Amniotic epithelial cell (primary cell): Measurements from ENCODE around the gene S100A16.

Experiments used
- DNase-seq: peaks from one replicate; pipeline ENCODE4 v3.0.0-alpha.2; 2010; ENCODE audit warnings: low read depth

S100A16 gene

DNA sequence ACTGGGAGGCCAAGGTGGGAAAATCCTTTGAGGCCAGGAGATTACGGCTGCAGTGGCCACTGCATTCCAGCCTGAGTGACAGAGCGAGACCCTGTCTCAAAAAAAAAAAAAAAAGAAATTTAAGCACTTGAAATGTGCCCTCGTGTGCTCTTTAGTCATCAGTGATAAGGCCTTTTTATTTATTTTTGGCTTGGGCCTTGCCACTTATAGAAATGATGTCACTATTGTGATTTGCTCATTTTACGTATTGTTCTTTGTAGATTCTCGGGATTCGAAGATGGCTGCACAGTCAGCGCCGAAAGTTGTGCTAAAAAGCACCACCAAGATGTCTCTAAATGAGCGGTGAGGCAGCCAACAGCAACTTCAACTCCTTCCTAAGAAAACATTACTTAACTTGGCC is 23.4 kb upstream of the S100A16 start:
- no peak for DNase-seq

DNA sequence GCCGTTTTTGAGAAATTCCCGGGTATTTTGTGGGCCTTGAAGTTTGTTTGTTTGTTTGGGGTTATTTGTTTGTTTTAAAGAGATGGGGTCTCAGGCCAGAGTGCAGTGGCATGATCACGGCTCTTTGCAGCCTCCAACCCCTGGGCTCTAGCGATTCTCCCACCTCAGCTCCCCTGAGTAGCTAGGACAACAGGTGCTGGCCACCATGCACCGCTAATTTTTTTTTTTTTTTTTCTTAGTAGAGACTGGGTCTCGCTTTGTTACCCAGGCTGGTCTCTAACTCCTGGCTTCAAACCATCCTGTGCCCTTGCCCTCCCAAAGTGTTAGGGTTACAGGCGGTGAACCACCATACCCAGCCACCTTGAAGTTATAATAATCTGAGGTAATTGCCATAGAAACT is 22.9 kb upstream of the S100A16 start:
- no peak for DNase-seq

DNA sequence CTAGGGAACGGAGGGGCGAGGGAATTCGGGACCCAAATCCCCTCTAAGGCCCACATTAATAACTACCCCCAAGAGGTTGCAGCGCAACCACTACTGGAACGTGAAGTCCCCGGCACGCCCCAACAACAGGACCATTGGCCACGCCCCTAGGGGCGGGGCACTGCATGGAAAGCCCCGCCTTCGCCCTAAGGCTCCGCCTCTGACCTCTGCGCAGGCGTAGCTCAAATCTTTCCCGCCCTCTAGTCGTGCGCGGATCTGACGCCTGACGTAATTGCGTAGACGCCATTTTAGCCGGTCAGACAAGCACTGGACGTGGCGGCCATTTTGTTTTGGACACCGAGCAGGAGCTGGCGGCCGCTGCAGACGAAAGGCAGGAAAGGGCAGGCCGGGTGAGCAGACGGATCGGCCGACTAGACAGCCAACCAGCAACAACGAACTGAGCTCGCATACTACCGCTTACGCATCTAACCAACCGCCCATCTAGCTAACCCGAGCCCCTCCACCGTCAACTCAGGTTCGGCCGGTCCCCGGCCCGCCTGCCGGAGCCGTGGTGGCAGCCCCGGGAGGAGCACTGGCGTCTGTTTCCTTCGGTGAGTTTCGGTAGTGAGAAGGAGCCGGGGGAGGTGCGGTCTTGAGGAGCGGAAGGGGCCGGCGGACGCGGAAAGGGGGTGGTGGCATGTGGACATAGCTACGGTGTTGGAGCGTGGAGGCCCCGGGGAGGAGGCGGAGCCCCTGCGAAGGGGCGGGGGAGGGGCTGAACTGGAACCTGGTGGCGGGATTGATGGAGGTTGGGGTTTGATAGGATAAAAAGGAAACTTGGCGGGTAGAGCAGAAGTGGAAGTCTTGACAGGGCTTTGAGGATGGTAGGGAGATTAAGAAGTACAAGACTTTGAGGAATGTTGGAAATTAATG is 21.1 kb upstream of the S100A16 start, which contains the start of gene CHTOP:
CHTOP (plus strand) TSS at position 313 of the 912 bp plus-strand sequence. CDS start 2,523 bp downstream, outside the sequence.
- DNase-seq = peak; percentile 98

DNA sequence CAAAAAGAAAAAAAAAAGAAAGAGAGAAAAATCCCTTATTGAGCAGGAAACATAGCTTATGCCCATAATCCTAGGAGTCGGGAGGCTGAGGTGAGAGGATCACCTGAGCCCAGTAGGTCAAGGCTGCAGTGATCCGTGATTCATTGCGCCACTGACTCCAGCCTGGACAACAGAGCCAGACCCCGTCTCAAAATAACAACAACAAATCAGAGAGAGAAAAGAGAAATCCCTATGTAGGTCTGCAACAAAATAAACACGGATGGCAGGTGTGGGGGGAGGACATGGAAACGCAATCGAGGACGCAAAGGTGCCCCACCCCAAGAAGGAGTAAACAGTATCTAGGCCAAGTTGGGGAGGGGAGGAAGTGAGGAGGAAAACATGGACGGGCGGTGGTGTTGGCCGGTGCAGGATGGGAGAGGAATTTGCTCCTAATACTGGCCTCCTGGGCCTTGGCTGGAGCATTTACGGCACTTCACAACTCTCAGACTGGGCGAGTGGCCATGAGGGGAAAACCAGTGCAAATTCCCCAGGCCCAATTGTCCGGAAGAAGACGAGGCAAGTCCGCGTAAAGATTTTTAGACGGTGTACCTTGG is 20.3 kb upstream of the S100A16 start:
- no peak for DNase-seq

DNA sequence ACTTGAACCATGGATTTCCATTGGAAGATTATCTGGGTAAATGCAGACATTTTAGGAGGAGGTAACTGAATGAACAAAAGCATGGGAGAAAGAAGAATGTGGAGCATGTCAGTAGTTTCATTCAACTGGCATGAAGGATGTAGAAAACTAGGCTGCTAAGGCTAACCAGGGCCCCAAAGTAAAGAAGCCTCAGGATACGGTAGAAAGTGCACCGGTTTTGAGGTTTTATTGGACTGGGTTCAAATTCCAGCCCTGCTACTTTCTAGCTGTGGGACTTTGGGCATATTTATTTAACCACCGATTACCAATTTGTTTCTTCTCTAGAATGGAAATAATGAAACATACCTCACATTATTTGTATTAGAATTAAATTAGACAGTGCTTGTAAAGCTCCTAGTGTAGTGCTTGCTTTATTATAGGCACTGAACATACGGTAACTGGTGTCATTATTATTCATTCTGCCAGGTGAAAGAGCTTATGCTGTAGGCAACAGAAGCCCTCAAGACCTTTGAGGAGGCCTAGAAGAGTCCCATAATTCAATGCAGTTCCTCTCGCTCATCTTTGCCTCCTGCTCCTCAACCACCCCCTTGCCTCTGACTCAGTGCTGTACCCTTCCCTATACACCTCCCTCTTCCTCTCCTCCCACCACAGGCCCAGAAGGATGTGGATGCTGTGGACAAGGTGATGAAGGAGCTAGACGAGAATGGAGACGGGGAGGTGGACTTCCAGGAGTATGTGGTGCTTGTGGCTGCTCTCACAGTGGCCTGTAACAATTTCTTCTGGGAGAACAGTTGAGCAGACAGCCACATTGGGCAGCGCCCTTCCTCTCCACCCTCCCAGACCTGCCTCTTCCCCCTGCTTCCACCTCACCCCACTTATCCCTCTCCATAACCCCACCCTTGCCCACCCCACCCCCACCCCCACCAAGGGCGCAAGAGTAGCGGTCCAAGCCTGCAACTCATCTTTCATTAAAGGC is 18.4 kb upstream of the S100A16 start:
- no peak for DNase-seq

DNA sequence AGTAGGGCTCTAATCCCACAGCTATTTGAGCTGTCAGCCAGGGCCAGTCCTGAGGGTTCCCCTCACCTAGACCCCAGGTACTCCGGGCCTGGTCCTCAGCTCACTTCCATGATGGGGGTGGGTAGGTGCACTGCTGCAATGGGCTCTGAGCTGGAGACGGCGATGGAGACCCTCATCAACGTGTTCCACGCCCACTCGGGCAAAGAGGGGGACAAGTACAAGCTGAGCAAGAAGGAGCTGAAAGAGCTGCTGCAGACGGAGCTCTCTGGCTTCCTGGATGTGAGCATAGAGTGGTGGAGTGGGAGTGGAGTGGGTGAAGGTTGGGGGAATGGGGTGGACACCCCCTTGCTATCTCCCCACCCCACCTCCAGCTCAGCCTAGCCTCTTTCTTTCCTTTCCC is 17.4 kb upstream of the S100A16 start:
- no peak for DNase-seq

DNA sequence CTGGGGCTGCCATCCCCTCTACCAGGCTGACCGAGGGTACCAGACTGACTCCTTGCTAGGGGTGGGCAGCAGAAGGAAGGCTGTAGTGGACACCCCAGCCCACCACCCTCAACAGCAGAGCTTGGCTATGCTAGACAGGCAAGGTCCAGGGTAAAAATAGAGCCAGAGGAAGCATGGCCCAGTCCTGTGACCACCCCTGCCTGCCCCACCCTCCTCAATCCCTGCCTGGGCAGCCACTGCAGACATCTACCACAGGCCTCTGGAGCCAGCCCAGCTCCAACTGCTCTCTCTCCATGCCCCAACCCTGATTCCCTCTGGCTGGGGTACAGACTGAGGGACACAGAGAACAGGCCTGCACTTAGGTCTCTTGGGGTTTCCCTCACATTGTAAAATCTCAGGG is 17.0 kb upstream of the S100A16 start:
- no peak for DNase-seq

DNA sequence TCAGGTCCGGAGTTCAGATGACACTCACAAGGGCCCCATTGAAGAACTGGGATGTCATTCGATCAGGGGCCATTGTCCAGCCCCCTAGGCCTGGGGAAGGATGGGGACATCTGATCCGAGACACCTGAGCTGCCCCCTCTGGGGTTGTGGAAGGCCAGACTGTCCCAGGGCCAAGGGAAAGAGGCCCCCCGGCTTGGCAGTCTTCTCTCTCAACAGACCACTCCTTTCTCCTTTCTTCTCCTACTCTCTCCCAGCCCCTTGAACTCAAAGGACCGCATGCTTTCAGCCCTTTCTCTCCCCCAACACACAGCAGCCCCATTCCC is 16.4 kb upstream of the S100A16 start:
- no peak for DNase-seq

DNA sequence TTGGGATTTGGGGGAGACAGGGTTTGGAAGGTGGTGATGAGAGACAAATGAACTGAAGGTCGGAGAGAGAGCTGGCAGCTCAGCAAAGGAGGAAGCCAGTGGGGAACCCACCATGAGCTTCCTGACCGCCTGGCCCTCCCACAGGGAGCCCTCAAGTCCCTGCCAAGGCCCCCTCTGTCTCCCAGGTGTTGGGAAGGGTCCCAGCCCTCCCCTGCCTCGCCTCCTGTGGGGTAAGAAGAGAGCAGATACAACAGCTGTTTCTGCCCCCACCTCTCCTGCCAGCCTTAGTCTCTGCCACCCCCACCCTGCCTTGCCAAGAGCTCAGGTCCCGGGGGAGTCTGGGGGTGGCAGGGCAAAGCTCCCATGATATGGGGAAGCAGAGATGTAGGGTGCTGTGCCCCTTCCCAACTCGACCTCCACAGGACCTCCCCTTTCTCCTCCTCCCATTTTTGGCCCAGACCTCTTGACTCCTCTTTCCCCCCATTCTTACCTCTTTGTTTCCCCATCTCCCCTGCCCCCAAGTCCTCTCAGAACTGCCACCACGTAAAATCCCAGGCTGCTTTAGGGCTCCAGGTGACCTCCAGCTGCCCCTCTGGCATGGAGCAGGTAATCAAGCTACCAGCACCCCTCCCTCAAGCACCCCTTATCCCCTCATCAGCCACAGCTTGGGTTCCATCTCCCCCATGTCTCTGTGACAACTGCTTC is 15.9 kb upstream of the S100A16 start:
- no peak for DNase-seq

DNA sequence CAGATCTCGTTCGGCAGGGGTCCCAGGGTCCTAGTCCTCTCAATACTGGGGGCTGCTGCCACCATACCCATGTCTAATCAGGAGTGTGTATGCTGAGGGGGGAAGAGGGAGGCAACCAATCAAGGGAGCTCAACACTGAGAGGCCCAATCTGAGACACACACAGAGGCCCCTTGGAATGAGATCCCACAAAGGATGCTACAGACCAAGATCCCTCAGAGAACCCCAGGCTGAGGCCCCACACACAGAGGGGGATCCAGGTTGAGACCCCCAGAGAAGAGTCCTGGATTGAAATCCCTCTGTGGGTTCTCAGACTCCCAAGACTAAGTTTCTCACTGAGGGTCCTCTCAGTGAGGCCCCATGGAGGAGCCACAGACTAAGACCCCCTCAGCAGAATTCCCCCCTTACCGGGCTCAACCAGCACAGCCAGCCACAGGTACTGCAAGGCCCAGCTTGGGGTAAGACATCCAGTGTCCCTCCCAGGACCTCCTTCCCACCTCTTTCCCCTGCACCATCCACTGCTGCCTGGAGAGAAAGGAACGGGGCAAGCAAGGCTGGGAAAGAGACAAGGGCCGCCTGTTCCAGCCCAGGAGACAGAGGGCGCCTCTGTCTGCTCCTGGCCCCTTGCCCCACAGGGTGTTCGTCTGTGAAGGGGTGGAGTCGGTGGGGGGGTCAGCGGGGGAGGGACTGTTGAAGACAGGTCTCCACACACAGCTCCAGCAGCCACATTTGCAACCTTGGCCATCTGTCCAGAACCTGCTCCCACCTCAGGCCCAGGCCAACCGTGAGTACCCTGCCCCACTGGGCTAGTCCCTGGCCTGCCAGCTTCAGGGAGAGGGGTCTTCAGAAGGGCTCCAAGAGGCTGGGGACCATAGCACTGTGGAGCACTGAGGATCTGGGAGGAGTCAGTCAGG is 15.0 kb upstream of the S100A16 start, which contains the start of gene S100A1:
S100A1 (plus strand) TSS at position 720 of the 912 bp plus-strand sequence. CDS start 2,088 bp downstream, outside the sequence.
- DNase-seq = no peak

DNA sequence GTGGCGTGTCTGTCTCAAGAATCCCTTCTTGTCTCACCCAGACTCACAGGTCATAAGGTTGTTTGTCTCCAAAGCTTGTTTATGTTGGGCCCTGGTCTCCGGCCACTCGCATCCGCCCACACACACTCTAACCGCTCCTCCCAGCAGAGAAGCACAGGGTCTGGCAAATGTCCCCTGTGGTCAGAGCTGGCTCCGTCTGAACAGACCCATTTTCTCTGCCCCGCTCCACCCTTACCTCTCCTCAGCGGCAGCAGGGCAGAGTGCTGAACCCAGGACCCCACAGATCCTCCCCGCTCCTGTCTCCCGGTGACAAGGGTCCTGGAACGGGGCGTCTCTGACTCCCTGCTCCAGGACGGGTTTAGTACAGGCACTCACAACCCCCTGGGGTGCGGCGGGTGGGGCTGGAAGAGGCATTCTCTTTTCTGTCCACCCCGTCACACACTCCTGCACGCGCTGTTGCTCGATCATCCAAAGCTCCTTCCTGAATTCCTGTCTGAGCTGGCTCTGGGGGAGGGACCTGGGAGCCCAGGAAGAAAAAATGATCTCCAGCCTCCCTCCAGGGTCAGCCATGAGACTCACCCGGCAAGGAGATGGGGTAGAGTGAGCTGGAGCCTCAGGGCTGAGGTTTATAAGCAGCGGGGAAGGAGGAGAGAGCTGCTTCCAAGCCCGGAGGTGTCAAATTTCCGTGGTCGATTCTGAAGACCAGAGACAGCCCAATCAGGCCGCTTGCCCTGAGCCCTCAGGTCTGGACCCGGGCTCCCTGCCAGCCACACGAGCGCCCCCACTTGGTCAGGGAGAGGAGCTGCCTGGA is 14.2 kb upstream of the S100A16 start, which contains the start of gene S100A13:
S100A13 (minus strand) TSS at position 602 of the 811 bp plus-strand sequence. CDS start 1,033 bp downstream, outside the sequence.
- peak; percentile 96 for DNase-seq

DNA sequence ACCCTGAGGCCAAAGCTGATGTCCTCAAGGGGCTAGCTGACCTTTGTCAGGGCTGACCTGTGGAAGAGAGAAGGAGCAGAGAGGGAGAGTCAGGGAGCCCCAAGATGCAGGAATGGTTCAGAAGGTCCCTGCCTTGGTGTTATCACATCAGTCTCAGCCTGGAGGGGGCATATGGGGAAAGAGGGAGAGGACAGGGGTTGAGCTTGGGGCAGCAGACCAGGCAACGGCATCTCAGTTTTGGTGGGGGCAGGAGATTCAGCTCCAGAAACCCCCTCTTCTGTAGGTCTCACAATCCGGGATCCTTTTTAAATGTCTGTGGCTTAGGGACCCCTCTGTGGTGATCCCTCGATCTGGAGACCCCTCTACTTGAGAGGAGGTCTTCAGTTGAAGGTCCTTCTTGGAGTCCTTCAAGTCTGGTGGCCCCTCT is 13.6 kb upstream of the S100A16 start:
- DNase-seq = no peak

DNA sequence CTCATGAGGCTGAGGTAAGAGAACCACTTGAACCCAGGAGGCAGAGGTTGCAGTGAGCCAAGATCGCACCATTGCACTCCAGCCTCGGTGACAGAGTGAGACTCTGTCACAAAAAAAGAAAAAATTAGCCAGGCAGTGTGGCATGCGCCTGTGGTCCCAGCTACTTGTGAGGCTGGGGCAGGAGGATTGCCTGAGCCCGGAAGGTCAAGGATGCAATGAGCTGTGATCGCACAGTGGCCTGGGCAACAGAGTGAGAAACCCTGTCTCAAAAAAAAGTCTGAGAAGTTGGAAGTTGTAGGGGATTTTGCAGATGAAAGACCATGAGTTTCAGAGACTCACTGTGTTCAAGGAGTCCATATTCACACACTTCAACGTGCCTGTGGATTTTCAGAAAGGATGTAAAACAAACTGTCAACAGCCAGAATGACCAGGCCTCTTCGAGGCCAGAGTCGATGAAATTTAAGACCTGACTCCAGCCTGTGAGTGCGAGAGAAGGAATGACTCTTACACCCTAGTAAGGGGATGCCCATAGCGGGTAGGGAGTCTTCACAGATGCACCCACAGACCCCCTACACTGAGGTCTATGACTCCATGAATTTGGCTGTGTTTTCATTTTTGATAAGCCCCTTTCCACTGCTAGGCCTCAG is 12.2 kb upstream of the S100A16 start:
- DNase-seq = peak; percentile 26

DNA sequence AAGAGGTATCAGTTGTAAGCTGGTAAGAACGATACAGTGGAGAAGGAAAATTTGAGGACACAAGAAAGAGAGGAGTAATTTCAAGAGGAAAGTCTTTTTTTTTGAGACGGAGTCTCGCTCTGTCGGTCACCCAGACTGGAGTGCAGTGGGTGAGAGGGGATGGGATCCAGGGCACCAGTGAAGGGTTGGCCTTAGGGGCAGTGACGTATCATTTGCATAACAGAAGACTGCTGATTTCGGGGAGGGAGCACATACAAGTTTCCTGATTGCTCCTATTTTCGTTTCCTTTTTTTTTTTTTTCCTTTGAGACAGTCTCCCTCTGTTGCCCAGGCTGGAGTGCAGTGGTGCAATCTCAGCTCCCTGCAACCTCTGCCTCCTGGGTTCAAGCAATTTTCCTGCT is 10.2 kb upstream of the S100A16 start:
- DNase-seq = no peak

DNA sequence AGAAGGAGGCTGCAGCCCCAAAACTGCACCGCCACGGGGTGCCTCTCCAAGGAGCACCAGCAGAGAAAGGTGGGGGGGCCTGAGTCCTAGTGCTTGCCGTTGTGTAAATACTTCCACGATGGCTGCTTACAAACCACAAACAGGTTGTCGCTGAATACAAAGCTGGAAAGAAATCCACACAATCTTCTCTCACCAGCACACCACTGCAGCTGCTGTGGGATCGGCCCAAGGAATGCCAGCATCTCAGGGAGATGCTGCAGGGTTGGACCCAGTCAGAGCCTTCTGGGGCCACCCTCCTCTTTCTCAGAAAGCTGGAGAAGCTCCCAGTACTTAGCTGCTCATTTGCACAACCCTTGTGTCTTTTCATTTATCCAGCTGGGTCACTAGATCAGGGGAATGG is 6.2 kb upstream of the S100A16 start:
- DNase-seq = no peak

DNA sequence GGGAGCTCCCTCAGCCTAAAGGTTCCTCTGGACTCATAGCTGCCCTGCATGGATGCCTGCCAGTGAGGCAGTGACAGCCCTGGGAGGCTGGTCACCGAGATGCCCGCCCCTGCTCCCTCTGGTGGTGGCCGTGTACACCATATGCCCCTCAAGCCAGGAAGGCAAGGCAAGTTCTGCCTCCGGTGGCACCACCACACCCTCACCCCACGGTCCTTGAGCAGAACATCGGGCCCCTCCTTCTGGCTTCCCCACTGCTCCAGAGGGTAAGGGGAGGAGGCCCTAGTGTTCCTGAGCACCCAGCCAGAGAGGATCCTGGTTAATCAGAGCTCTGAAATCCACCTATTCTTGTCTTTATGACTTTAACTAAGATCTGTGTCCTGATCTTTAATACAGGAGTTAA is 4.7 kb upstream of the S100A16 start:
- DNase-seq = no peak

DNA sequence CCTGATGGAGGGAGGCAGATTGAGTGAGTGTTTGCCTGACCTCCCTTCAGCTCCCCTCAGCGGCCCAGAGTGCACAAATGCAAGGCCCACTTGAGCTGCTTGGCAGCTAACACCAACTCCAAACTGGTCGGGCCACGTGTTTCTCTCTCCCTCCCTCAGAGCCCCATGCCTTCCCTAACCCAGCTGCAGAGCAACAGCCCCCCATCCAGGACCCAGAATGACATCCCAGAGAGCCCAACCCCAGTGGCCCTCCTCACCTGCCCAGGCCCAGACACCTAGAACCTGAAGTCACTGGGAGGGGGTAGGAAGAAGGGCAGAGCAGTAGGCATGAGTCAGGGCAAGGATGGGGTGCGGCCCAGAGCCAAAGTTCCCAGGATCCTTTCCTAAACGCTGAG is 4.0 kb upstream of the S100A16 start:
- no peak for DNase-seq

DNA sequence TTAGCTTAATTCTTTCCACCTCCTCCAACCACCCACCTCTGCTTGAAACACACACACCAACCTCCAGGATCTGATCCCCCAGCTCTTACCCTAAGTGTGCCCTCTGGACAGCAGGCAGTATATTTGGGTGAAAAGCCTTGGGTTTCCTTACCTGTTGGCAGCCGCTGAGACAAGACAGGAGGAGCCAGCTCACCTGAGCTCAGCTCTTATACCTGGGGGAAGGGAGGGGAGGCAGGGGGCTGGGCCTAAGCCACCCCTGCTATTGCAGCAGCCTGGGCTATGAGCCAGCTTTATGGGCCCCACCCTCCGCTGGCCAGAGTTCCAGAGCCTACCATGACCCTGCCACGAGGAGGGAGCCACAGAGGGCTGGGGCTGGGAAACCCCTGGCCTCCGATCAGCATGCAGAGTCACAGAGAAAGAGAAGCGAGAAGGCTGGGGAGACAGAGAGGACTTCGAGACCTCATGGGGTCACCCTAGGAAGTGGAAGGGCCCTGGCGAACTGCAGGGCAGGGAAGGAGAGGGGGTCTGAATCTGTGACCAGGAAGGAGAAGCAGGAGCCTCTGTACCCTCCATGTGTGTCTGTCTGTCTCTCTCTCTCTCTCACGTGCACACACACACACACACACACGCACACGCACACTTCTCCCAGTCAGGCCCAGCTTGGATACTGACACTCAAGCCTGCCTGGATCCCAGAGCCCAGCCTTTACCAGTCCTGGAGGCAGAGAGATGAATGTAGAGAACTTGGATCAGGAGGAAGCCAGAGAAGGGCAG is 3.4 kb upstream of the S100A16 start, which contains the start of gene S100A14:
S100A14 (minus strand) TSS at position 182 of the 773 bp plus-strand sequence. CDS start 467 bp downstream, outside the sequence.
- DNase-seq = no peak
